GM19023 (cell line): ENCODE data around the gene ZNF580.

Source experiments
- ATAC-seq: cut with Tn5 transposase; IDR thresholded peaks from one replicate; pipeline ENCODE4 v1.9.1; 2021; ENCODE audit warnings: mild to moderate bottlenecking, moderate library complexity; ENCODE audit not compliant: unreplicated experiment

ZNF580 gene

DNA sequence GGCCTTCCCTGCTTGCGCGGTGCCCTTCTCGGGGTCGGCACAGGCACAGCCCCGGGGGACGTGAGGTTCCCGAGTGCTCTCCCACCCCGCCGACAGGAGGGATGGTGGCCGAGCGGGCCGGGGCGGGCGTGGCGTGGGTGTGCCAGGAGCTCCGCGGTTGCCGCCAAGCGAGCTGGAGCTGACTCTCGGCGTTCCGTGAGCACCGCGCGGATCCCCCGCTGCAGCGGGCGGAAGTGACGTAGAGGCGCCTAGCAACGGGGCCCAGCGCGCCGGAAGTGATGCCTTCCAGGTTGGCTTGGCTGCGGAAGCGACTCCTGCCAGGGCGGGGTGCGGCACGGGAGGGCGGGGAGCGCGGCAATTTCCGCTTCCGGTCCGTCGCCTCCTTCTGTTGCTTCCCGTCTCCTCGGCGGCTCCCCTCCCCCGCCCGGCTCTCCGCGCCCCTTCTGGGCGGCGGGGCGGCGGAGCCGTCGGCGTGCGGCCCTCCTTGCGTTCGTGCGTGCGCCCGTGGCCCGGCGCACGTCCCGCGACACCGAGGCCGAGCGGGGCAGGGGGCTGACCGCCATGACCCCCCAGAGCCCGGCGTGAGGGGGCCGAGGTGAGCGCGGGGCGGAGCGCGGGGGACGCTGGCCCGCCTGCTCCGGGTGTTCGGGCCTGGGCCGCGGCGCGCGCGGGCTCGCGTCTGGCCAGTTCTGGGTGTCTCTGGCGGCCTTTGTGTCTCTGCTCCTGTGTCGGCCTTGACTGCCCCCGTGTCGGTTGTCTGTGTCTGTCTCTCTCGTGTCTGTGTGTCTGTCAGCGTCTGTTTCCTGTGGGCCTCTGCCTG, 34.2 kb downstream of the ZNF580 start, which contains the start of gene EPN1:
TSS of gene EPN1 (plus strand) at position 386 of the 820 bp plus-strand sequence. CDS start 3,402 bp downstream, outside the sequence.
- ATAC-seq = peak; percentile 64

DNA sequence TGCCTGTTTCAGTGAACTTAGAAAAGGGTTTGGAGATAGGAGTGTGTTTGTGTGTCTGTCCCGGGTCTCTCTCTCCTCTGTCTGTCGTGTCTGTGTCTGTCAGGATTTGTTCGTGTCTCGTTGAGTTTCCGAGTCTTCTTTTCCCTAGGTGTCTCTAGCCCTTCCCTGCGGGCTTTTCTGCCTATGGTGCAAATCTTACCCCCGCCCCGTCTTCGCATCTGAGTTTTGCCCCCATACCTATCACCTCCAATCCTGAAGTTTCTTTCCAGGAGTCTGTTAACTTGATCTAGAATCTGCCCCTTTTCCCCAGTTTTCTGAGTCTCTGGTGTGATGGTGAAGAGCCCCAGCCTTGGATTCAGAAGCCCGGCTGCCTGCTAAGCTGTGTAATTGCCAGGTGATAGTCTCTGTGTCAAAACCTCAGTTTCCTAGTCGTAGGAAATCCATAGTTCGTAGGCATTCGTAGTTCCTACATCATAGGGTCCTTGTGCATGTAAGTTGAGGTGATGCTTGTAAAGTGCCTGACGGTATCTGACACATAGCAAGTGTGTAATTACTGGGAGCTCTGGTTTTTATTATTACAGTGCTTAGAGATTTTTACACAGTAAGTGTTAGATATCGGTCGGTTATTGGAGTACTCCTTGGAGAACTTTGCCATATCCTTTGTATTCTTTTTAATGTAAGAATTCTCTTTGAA, 35.0 kb downstream of the ZNF580 start:
- ATAC-seq = no peak

DNA sequence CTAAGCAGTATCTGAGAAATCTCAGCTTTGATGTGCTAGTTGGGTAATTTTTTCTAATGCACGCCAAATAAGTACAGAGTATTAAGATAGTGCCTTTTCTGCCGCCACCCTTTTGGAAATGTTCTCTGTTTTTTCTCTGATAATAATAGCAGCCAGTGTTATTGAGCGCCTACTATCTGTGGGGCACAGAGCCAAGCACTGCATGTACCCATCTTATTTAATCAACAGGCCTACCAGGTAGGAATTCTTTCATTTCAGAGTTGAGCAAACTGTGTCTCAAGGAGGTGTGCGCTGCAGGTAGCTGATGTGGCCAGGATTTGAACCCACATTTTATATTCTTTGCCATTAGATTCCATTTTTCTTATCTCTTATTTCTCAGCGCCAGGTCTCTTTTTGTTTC, 35.6 kb downstream of the ZNF580 start:
- no peak for ATAC-seq

DNA sequence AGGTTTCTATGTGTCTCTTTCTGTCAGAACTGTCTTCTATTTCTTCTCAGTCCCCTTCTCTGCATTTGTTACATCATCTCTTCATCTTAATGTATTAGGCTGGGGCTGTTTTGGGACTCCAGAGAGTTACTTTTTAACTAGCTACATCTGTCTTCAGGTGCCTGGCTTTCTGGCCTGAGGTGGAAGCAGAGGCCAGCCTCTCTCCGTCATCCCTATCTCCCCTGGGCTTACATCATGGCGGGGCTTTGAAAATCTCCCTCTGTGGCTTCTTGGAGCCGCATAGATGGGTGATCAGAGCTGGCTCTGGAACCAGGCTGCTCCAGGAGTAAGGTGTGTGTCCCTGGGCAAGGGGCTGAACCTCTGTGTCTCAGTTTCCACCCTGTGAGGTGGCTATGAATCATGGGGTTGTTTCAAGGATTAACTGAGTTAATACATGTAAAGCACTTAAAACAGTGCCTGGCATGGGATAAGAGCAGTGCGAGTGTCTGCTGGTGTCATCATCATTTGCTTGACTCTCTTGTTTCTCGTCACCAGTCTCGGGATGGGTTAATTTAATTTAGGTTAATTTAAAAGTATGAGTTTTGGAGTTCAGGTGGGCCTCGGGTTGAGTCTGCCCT, 36.2 kb downstream of the ZNF580 start:
- ATAC-seq = no peak

DNA sequence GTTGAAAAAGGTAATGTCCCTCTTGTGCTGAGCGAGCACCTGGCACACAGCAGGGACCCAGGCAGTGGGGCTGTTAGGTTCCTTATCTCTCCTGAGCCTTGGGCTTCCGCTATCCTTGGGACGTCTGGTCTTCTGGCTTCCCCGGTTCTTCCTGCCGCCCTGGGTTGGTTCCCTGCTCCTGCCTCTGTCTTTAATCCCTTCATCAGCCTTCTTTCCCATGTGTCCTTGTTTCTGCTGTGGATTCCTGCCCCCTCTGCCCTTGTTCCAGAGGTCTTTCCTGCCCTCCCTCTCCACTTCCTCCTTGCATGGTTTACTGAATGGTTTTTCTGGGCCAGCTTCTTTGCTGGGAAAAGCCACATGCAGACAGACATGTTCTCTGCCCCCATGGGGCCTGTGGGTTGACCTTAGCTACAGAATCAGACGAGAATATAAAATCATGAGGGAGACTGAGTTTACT, 36.8 kb downstream of the ZNF580 start:
- no peak for ATAC-seq

DNA sequence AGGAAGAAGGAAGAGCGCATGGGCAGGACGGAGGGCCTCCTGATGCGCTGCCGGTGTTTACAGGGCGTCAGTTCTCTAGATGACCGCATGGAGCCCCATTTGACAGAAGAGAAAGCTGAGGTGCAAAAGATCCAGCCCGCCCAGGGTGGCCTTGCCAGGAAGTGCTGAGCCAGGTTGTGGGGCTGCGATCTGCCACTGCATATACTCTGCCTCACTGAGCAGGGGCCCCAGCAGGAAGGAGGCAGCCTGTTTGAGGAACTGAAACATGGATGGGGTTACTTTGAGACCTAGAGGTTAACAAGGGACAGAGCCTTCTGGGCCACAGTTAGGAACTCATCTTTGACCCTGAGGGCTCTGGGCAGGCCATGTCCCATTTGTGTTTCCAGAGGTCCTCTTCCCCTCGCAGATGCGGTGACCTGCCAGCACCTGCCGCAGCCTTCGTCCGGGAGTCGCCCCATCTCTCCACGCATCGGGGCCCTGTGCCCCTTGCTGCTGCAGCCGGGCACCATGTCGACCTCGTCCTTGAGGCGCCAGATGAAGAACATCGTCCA, 37.4 kb downstream of the ZNF580 start:
- ATAC-seq = peak; percentile 62

DNA sequence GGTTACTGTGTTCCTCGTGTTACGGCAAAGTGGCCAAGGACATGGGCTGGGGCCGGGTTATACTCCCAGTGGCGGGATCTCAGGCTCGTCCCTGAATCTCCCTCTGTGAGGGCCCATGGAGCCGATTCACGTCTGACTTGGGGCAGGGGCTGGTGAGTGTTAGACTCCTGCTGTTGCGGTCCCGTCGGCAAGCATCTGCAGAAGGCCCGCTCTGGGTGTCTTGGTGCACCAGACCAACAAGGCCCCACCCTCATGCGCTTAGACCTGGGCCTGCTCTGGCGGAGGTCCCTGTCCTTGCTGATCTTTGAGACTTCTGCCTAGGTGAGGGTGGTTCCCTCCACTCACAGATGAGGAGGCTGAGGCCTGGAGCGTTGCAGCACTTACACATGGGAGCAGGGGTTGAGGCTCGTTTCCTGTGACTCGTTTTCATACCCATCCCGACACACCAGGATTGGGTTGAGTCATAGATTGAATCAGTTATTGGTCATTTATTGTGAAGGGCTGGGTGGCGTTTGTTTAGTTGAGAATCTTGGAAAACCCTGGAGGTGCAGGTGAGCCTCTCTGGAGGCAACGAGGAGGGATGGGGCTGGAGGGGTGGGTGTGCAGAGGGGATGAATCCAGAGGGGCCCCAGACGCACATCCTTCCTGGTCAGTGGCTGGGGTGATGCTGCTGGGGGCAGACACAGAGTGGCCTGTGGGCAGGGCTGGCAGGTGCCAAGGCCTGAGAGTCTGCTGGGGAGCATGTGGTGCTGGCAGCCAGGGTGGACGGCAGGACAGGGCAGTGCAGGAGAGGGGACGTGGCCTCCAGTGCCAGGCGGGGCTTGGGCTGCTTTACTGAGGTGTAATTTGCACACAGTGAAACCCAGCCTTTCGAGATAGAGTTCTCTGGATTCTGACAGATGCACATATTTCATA, 38.8 kb downstream of the ZNF580 start:
- ATAC-seq = no peak

DNA sequence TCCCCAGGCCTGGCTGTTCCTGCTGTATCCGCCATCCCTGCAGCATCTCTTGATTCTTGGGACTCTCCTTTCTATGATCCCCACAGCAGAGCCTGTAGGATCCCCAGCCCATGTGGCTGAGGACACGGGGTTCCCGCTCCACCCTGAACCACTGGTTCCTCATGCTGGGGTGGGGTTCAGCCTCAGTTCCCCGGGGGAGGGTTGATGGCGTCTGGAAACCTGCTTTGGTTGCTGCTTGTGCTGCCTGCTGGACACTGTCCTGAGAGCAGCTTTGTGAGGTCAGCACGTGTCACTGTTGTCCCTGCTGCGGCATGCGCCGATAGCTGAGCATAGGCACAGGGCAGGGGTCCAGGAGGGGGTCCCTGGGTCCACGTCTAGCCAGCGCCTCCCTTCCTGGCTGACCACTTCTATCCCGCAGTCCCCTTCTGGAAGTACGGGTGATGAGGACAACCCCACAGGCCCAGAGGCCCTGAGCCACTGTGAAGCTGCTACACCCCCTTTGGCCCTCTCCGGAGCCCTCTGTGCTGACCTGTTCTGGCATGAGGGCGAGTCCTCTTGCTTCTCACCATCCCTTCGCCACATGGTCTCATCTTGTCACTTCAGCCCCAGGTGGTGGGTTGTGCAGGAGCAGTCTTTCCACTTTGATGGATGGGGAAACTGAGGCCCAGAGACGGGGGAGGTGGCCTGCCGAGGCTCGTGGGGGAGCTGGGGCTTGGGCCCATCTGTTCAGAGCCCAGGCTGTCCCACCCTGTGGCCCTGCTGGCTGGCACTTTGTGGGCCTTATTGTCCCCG, 39.7 kb downstream of the ZNF580 start:
- ATAC-seq = no peak

DNA sequence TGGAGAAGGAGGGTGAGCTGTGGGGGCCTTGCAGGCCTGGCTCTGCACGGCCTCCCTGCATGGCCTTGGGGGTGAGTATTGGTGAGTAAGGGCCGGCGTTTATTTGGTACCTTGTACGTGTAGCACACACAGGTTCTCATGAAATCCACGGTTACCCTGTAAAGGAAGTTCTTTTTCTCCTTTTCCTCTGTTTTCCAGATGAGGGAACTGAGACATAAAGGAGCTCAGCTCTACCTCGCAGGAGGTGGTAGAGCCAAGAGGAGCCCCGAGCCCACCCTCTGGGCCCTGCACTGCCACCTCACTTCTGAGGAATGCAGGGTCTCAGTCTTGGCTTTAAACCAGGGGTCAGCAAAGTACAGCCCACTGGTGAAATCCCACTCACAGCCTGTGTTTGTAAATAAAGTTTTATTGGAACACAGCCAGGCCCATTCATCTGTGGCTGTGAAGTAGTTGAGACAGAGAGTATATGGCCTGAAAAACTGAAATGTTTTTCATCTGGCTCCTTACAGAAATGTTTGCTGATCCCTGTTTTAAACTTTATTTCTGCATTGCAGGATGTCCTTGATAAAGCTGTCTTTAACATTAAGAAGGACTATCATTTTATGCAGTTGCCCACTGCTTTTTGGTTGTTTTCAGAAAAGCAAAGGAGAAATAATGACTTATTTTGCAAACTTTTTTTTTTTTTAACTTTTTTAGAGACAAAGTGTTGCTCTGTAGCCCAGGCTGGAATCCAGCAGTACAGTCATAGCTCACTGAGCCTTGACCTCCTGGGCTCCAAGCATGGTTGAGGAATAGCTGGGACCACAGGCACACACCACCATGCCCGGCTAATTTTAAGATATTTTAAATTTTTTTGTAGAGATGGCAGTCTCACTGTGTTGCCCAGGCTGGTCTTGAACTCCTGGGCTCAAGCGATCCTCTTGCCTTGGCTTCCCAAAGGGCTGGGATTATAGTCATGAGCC, 40.6 kb downstream of the ZNF580 start:
- ATAC-seq = no peak

DNA sequence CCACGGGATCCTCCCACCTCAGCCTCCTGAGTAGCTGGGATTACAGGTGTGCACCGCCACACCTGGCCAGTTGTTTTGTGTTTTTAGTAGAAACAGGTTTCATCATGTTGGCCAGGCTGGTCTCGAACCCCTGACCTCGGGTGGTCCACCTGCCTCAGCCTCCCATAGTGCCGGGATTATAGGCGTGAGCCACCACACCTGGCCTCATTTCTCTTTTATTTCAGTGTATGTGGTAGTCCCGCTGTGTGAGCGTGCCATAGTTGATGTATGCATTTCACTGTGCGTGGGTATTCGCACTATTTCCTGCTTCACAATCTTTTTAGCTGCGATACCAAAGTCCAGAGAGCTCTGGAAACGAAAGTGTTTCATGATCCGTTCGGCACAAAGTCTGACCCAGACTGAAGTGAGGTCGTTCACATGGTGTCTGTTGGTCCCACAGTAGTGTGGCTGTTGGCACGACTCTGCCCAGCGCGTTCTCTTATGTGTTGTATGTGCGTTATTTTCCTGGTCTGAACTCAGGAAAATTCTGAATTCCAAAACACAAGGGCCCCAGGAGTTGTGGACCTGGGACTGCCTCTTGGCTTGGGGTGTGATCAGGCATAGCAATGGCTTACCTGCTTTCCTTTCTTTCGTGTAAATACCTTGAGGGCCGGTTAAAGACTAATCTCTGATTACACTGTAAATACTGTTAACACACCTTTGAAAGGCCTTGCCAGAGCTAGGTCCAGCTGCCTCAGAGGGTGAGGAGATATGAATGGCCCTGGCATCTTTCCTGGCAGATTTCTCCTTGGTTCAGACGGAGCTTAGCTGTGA, 42.9 kb downstream of the ZNF580 start:
- no peak for ATAC-seq

DNA sequence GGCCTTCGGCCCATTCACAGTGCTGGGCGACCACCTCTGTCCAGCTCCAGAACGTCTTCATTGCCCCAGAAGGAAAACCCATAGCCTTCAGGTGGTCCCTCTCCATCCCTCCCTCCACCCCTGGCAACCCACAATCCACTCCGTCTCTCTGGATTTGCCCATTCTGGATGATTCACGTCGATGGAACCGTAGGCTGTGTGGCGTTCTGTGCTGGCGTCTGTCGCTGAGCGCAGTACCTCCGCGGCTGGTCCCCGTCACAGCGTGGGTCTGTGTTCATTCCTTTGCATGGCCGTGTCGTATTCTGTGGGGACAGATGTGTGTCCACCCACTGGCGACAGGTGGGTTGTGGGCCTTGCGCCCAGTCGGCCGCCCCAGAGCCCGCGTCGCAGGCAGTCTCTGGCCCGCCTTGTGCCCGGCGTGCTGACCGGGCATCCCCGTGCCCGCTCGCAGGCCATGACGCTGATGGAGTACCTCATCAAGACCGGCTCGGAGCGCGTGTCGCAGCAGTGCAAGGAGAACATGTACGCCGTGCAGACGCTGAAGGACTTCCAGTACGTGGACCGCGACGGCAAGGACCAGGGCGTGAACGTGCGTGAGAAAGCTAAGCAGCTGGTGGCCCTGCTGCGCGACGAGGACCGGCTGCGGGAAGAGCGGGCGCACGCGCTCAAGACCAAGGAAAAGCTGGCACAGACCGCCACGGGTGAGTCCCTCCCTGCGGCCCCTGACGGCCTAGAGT, 44.3 kb downstream of the ZNF580 start:
- ATAC-seq = no peak

DNA sequence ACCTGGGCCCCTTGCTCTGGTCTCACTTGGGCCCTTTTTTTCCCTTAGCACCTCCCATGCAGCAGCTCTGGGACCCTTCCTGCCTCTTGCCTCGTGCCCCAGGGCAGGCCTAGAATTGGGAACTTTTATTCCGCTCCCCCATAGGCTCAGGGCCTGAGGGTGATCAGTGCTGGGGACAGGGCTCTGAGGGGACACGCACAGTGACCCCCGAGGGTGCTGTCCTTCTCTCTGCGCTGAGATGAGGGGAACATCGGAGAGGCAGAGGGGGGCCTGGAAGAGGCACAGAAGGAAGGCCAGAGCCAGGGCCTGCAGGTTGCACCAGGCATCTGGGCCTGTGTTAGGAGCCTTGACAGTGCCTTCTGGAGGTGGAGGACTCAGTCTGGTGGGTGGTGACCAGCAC, 45.0 kb downstream of the ZNF580 start:
- ATAC-seq = no peak

DNA sequence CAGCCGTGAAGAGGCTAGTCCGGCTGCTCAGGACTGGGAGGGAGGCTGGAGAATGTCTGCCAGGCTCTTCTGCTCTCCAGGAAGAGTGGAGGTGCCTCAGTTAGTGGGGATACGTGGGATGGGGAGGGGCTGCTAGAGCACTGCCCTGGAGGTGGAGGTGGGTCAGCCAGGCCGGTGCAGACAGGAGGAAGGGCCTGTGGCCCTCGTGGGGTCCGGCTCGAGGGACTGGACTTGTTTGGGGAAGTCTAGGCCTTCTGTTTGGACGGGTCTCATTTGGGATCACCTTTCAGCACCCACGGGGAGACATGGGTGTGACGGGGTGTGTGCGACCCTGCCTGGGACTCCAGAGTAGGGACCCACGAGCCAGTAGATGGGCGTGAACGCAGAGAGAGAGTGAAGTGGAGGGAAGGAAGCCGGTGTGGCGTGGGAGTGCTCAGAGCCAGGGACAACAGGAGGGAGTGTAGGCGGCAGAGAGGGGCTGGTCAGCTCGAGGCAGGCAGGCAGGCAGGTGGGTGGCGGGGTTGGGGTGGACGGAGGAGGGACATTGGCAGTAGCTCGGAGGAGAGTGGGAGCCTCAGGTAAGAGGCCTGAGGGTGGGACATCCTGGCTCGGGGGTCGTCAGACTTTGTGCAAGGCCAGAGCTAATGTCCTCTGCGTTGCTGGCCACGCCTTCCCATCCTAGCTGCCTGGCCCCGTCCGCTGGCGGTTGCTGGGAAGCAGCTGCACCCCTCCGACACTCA, 45.7 kb downstream of the ZNF580 start:
- ATAC-seq = no peak

DNA sequence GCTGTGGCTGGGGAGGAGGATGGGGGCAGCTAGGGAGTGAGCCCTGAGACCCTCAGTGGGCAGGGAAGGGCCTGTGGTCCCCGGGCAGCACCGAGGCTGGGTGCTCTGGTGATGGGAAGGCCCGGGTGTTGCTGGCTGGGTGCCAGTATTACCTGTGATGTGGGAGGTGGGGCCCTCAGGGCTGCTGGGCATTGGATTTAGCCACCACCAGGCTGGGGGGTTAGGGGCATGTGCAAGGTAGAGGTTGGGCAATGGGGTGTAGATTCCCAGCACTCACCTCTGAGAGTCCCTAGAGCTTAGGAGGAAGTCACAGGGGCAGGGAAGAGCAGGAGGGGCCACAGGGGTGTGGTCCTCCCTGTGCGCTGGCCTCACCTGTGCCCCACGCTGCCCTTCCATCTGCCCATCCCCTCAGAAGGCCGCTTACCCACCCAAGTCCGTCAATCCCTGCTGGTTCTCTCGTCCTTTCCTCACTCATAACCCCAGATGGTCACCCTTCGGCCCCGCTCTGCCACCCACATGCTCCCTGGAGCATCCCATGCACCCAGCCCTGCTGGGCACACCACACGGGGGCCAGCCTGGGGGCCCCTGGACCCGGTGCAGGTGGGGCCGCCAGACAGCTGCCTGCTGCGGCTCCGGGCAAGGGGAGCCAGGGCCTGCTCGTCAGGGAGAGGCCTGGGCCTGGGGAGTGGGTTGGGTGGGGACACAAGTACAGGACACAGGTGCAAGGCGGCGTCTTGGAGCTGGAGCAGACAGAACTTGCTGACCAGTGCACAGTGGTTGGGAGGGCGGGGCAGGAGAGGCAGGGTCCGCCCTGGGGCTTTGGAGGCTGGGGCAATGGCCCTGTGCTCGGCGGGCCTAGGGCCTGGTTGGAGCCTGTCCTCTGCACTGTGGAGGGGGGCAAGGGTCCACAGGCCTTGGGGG, 46.7 kb downstream of the ZNF580 start:
- no peak for ATAC-seq
